Measurements from ENCODE around the gene PAH.
"Not testable (repeated sequence)": the region's sequence is repeated elsewhere in the genome, so short reads cannot be mapped to it uniquely, and the experiment has no call there.

The PAH gene

GRCh38 chr12:102865821-102866615, 51.0 kb downstream of the PAH start:
- WGBS, 2 experiments (ENCODE audit: insufficient coverage in 2 of 2), result 71 to 80% methylated on average over 1 of the region's 6 CpGs
- Histone ChIP-seq H3K4me1 (ENCODE audit: control insufficient read depth, insufficient read depth, low read length, poor library complexity, severe bottlenecking) (no peaks in the 10 kb centered on the region), H3K36me3 (ENCODE audit: control insufficient read depth, insufficient read depth, low read length) (no peaks in the 10 kb centered on the region), H3K27ac (ENCODE audit: low read depth, low read length, severe bottlenecking) (no peak overlapping the region), H3K9me3 (ENCODE audit: control insufficient read depth, low read length) (no peaks in the 10 kb centered on the region), H3K4me3 (ENCODE audit: extremely low read depth, insufficient read depth, low read length, poor library complexity, severe bottlenecking) (no peak overlapping the region)

GRCh38 chr12:102862486-102862885, 54.6 kb downstream of the PAH start:
- Histone ChIP-seq H3K9me3 (ENCODE audit: control insufficient read depth, low read length) (no peaks in the 10 kb centered on the region), H3K4me3 (ENCODE audit: extremely low read depth, insufficient read depth, low read length, poor library complexity, severe bottlenecking) (no peak overlapping the region), H3K4me1 (ENCODE audit: control insufficient read depth, insufficient read depth, low read length, poor library complexity, severe bottlenecking) (no peaks in the 10 kb centered on the region), H3K27ac (ENCODE audit: low read depth, low read length, severe bottlenecking) (no peak overlapping the region), H3K36me3 (ENCODE audit: control insufficient read depth, insufficient read depth, low read length) (no peaks in the 10 kb centered on the region)
- WGBS, 2 experiments (ENCODE audit: insufficient coverage in 2 of 2), result 91 to 100% methylated on average over 1 to 2 of the region's 2 CpGs

GRCh38 chr12:102851246-102851645, 65.8 kb downstream of the PAH start:
- H3K4me3 ChIP-seq (ENCODE audit: extremely low read depth, insufficient read depth, low read length, poor library complexity, severe bottlenecking), result no peak overlapping the region
- no peaks in the 10 kb centered on the region for H3K9me3 ChIP-seq (ENCODE audit: control insufficient read depth, low read length)
- peaks cover 11% of the 10 kb centered on the region for H3K4me1 ChIP-seq (ENCODE audit: control insufficient read depth, insufficient read depth, low read length, poor library complexity, severe bottlenecking)
- no peaks in the 10 kb centered on the region for H3K36me3 ChIP-seq (ENCODE audit: control insufficient read depth, insufficient read depth, low read length)
- WGBS, 2 experiments (ENCODE audit: insufficient coverage in 2 of 2), result 75 to 100% methylated on average over 1 to 2 of the region's 2 CpGs
- no peak overlapping the region for H3K27ac ChIP-seq (ENCODE audit: low read depth, low read length, severe bottlenecking)

- WGBS, 2 experiments (ENCODE audit: insufficient coverage in 2 of 2), result 69 to 92% methylated on average over 3 of the region's 4 CpGs
- Histone ChIP-seq H3K4me1 (ENCODE audit: control insufficient read depth, insufficient read depth, low read length, poor library complexity, severe bottlenecking) (peaks cover 11% of the 10 kb centered on the region), H3K27ac (ENCODE audit: low read depth, low read length, severe bottlenecking) (no peak overlapping the region), H3K36me3 (ENCODE audit: control insufficient read depth, insufficient read depth, low read length) (no peaks in the 10 kb centered on the region), H3K9me3 (ENCODE audit: control insufficient read depth, low read length) (no peaks in the 10 kb centered on the region), H3K4me3 (ENCODE audit: extremely low read depth, insufficient read depth, low read length, poor library complexity, severe bottlenecking) (no peak overlapping the region)
These were observed 67.2 kb downstream of the PAH start for GRCh38 chr12:102849722-102850447.

GRCh38 chr12:102848832-102849231, 68.2 kb downstream of the PAH start:
- Histone ChIP-seq H3K36me3 (ENCODE audit: control insufficient read depth, insufficient read depth, low read length) (no peaks in the 10 kb centered on the region), H3K4me1 (ENCODE audit: control insufficient read depth, insufficient read depth, low read length, poor library complexity, severe bottlenecking) (peaks cover 11% of the 10 kb centered on the region), H3K4me3 (ENCODE audit: extremely low read depth, insufficient read depth, low read length, poor library complexity, severe bottlenecking) (no peak overlapping the region), H3K9me3 (ENCODE audit: control insufficient read depth, low read length) (no peaks in the 10 kb centered on the region), H3K27ac (ENCODE audit: low read depth, low read length, severe bottlenecking) (no peak overlapping the region)
- 87 to 90% methylated on average over 3 of the region's 3 CpGs for WGBS, 2 experiments (ENCODE audit: insufficient coverage in 2 of 2)

GRCh38 chr12:102847131-102847530, 69.9 kb downstream of the PAH start:
- Histone ChIP-seq H3K27ac (ENCODE audit: low read depth, low read length, severe bottlenecking) (no peak overlapping the region), H3K4me1 (ENCODE audit: control insufficient read depth, insufficient read depth, low read length, poor library complexity, severe bottlenecking) (peaks cover 11% of the 10 kb centered on the region), H3K4me3 (ENCODE audit: extremely low read depth, insufficient read depth, low read length, poor library complexity, severe bottlenecking) (no peak overlapping the region), H3K36me3 (ENCODE audit: control insufficient read depth, insufficient read depth, low read length) (no peaks in the 10 kb centered on the region), H3K9me3 (ENCODE audit: control insufficient read depth, low read length) (no peaks in the 10 kb centered on the region)
- WGBS, 2 experiments (ENCODE audit: insufficient coverage in 2 of 2), result no CpG with 5 or more reads among the region's 2 CpGs

- WGBS, 2 experiments (ENCODE audit: insufficient coverage in 2 of 2), result 50 to 61% methylated on average over 1 to 5 of the region's 10 CpGs
- H3K9me3 ChIP-seq (ENCODE audit: control insufficient read depth, low read length), result no peaks in the 10 kb centered on the region
- no peaks in the 10 kb centered on the region for H3K36me3 ChIP-seq (ENCODE audit: control insufficient read depth, insufficient read depth, low read length)
- no peak overlapping the region for H3K4me3 ChIP-seq (ENCODE audit: extremely low read depth, insufficient read depth, low read length, poor library complexity, severe bottlenecking)
- no peaks in the 10 kb centered on the region for H3K4me1 ChIP-seq (ENCODE audit: control insufficient read depth, insufficient read depth, low read length, poor library complexity, severe bottlenecking)
- H3K27ac ChIP-seq (ENCODE audit: low read depth, low read length, severe bottlenecking), result no peak overlapping the region
These were observed 83.2 kb downstream of the PAH start for GRCh38 chr12:102833687-102834441.

GRCh38 chr12:102832826-102833225, 84.2 kb downstream of the PAH start:
- not testable (repeated sequence) for H3K9me3 ChIP-seq (ENCODE audit: control insufficient read depth, low read length); H3K4me1 ChIP-seq (ENCODE audit: control insufficient read depth, insufficient read depth, low read length, poor library complexity, severe bottlenecking); H3K4me3 ChIP-seq (ENCODE audit: extremely low read depth, insufficient read depth, low read length, poor library complexity, severe bottlenecking); H3K27ac ChIP-seq (ENCODE audit: low read depth, low read length, severe bottlenecking); H3K36me3 ChIP-seq (ENCODE audit: control insufficient read depth, insufficient read depth, low read length)
- 67% methylated on average over 3 of the region's 24 CpGs; no CpG with 5 or more reads in 1 of the 2 experiments for WGBS, 2 experiments (ENCODE audit: insufficient coverage in 2 of 2)

GRCh38 chr12:102824218-102824835, 92.7 kb downstream of the PAH start:
- H3K9me3 ChIP-seq (ENCODE audit: control insufficient read depth, low read length), result no peaks in the 10 kb centered on the region
- H3K27ac ChIP-seq (ENCODE audit: low read depth, low read length, severe bottlenecking), result no peak overlapping the region
- no peak overlapping the region for H3K4me3 ChIP-seq (ENCODE audit: extremely low read depth, insufficient read depth, low read length, poor library complexity, severe bottlenecking)
- no peaks in the 10 kb centered on the region for H3K4me1 ChIP-seq (ENCODE audit: control insufficient read depth, insufficient read depth, low read length, poor library complexity, severe bottlenecking)
- 3 to 10% methylated on average over 23 to 35 of the region's 36 CpGs for WGBS, 2 experiments (ENCODE audit: insufficient coverage in 2 of 2)
- H3K36me3 ChIP-seq (ENCODE audit: control insufficient read depth, insufficient read depth, low read length), result no peaks in the 10 kb centered on the region

GRCh38 chr12:102821149-102821548, 95.9 kb downstream of the PAH start:
- no peaks in the 10 kb centered on the region for H3K9me3 ChIP-seq (ENCODE audit: control insufficient read depth, low read length)
- no peaks in the 10 kb centered on the region for H3K4me1 ChIP-seq (ENCODE audit: control insufficient read depth, insufficient read depth, low read length, poor library complexity, severe bottlenecking)
- 100% methylated on average over 1 of the region's 5 CpGs; no CpG with 5 or more reads in 1 of the 2 experiments for WGBS, 2 experiments (ENCODE audit: insufficient coverage in 2 of 2)
- H3K27ac ChIP-seq (ENCODE audit: low read depth, low read length, severe bottlenecking), result no peak overlapping the region
- H3K36me3 ChIP-seq (ENCODE audit: control insufficient read depth, insufficient read depth, low read length), result no peaks in the 10 kb centered on the region
- no peak overlapping the region for H3K4me3 ChIP-seq (ENCODE audit: extremely low read depth, insufficient read depth, low read length, poor library complexity, severe bottlenecking)
